HPDE6-E6E7 (cell line): ENCODE data around the gene FAM177B.

Experiments used
- DNase-seq: peaks from one replicate; pipeline ENCODE4 v3.0.0; 2011; ENCODE audit warnings: missing footprints; ENCODE audit errors: extremely low spot score

FAM177B gene

DNA sequence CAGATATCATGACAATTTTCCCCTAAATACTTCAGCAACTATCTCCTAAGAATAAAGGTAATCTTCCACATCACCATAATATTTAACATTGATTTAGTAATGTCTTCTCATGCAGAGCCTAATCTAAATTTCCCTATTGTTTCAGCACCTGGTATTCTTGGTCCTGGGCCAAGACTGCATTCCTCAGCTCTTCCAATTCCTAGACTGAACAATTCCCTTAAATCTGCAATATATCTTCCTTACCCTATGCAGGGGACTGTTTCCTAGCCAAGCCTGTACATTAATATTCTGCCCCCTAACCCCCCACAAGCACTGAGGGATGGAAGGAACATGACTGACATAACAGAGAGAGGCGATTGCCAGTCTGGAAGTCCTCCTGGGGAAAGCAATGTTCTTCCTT is 49.1 kb downstream of the FAM177B start:
- no peak for DNase-seq

DNA sequence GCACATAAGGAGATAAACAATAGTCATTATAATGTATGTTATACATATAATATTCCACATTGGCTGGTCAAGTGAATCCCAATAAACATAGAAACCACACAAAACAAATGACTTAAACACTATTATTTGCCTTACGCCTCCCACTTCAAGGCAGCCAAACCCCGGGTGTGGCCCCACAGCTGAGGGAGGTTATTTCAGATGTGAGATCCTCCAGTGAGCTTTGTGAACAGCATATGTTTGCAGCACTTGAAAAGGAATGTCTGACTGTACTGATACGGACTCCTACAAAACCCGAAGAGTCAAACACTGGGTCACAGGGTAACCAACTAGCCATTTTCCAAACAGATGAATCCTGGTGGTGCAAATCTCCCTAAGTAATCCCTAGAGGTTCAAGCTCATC is 50.7 kb downstream of the FAM177B start:
- DNase-seq, result no peak

DNA sequence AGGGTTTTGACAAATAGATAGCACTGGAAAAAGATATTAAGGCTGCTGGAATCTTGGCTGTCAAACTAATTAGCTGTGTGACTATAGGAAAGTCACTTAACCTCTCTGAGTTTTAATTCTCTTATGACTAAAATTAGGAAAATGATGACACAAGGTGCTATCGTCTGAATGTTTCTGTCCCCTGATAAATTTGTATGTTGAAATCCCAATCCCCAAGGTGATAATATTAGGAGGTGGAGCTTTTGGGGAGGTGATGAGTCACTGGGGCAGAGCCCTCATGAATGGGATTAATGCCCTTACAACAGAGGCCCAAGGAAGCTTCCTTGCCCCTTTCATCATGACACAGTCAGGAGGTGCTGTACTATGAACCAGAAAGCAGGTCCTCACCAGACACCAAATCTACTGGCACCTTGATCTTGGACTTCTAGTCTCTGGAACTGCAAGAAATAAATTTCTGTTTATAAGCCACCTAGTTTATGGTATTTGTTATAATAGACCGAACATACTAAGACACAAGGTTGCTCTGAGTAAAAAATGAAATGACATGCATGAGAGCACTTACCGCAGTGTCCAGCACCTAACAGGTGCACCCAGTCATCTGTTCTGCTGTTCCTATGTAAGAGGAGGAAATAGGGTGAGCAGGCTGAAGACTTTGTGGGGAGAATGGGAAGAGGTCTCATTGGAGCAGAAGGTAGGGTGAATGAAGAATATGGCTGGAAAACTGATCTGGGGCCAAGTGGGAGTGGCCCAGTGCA is 51.6 kb downstream of the FAM177B start:
- DNase-seq, result no peak

- DNase-seq, result no peak
Measured at GRCh38 chr1:222790115-222790514, 53.1 kb downstream of the FAM177B start.

DNA sequence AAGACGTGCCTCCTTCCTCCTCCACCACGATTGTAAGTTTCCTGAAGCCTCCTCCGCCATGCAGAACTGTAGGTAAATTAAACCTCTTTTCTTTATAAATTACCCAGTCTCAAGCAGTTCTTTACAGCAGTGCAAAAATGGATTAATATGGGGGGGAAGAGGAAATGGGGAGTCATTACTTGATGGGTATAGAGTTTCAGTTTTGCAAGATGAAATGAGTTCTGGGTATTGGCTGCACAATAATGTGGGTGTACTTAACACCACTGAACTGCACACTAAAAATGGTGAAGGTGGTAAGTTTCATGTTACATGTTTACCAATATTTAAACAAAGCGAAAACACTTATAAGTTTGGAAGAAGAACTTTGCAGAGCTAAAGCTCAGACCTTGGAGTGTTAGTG is 53.5 kb downstream of the FAM177B start:
- DNase-seq, result no peak

DNA sequence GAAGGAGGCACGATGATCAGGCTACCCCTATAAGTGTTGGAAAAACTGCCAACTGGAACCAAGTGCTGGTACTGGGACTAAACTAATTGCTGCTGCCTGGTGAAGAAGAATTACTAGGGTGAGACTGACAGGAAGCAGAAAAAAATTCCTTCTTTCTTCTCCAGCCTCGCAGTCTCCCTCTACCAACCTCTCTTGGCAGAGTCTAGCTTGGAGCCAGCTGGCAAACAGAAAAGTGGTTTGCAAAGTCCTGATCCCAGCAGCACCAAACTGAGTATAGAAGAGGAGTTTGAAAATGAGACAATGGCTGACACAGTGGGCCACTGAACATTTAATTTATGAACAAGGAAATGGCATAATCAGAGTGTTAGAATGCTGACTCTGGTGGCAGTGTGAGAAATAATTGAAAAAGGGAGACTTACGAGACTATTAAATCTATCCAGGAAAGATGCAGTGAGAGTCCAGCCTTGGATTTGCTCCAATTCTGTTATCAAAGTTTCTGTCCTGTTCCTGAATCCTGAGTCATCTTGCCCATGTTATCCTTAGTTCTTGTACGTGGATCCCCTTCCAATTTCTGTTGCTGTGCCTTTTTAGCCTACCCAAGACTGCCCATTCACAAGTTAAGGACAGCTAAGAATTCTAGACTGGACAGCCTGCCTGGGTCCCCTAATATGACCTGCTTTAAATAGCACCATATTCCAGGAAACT is 54.2 kb downstream of the FAM177B start:
- DNase-seq, result no peak

- no peak for DNase-seq
Measured at GRCh38 chr1:222792744-222793143, 55.7 kb downstream of the FAM177B start.

GRCh38 chr1:222794656-222795474 is 57.9 kb downstream of the FAM177B start:
- DNase-seq, result no peak

DNA sequence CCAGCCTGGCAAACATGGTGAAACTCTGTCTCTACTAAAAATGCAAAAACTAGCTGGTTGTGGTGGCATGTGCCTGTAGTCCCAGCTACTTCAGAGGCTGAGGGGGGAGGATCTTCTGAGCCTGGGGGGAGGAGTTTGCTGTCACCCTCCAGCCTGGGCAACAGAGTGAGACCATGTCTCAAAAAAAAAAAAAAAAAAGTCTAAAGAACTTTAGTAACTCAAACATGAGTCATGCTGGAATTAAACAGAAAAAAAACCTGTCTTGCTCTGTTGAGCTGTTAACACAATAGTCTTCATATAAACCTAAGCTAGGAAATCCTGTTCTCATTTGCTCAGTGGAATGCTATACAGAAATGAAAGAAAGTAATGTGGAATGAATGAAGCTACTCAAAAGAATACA is 61.1 kb downstream of the FAM177B start:
- no peak for DNase-seq

- no peak for DNase-seq
Measured at GRCh38 chr1:222798975-222799374, 62.0 kb downstream of the FAM177B start.
